ENCODE measurements around the gene TMPRSS6. TPM values are rescaled to one million over a fixed set of nuclear protein-coding genes. Genes with fewer than 3 reads are reported as not detected.

TMPRSS6 gene
- total RNA-seq, 4 donors from 2014 or later = under 0.01 to 0.09 TPM; not detected in 2

DNA sequence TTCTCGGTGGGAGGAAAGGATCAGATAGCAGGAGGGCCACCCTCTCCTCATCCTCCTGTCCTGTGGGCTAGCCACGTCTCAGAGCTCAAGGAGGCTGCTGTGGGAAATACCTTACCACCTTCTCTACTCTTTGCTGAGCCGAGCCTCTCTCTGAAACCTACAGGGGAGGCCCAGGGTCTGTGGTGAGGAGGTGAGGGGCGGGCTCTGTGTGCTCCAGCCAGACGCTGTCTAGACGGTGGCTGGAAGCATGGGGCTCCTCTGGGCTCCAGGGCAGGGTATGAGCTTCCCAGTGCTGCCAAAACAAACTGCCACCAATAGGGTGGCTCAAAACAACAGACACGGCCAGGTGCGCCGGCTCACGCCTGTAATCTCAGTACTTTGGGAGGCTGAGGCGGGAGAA lies 5.5 kb upstream of the TMPRSS6 start:
- TF ChIP-seq, protein P1, sequence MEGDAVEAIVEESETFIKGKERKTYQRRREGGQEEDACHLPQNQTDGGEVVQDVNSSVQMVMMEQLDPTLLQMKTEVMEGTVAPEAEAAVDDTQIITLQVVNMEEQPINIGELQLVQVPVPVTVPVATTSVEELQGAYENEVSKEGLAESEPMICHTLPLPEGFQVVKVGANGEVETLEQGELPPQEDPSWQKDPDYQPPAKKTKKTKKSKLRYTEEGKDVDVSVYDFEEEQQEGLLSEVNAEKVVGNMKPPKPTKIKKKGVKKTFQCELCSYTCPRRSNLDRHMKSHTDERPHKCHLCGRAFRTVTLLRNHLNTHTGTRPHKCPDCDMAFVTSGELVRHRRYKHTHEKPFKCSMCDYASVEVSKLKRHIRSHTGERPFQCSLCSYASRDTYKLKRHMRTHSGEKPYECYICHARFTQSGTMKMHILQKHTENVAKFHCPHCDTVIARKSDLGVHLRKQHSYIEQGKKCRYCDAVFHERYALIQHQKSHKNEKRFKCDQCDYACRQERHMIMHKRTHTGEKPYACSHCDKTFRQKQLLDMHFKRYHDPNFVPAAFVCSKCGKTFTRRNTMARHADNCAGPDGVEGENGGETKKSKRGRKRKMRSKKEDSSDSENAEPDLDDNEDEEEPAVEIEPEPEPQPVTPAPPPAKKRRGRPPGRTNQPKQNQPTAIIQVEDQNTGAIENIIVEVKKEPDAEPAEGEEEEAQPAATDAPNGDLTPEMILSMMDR (IDR thresholded peaks at IDR 0.05) = no peak
- TF ChIP-seq POLR2A (IDR thresholded peaks at IDR 0.05) = no peak
- WGBS, 2 donors = 56 to 92% methylated on average over 4 to 5 of the region's 11 CpGs
- intact Hi-C loops (cut with DNase I) = no loop called here
- Histone ChIP-seq H3K4me3 (no peak overlapping the region), H3K9me3 (no peaks in the 10 kb centered on the region), H3K27ac (no peak overlapping the region), H3K4me1 (no peaks in the 10 kb centered on the region), H3K27me3 (peaks cover 0 to 37% (median 0%) of the 10 kb centered on the region in 4 donors), H3K36me3 (no peaks in the 10 kb centered on the region)
- no peak for DNase-seq

DNA sequence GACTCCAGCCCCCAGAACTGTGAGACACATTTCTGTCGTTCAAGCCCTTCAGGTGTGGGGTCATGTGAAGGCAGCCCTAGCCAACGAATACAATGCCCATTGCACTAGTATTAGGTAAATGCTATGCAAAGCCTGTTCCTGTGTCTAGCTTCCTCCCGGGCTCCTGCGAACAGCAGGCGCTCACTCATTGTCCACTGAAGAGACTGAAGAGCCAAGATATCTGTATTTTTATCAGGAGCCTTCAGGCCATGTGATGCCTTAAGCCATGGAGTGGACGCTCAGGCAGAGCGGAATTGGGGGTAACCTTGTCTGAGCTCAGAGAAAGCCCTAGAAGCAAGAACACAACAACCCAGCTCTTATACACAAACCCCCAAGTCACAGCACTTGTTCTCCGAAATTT lies 4.2 kb upstream of the TMPRSS6 start:
- Histone ChIP-seq H3K4me1 (no peaks in the 10 kb centered on the region), H3K27me3 (peaks cover 0 to 46% (median 0%) of the 10 kb centered on the region in 4 donors), H3K9me3 (no peaks in the 10 kb centered on the region), H3K36me3 (no peaks in the 10 kb centered on the region), H3K4me3 (no peak overlapping the region), H3K27ac (no peak overlapping the region)
- intact Hi-C loops (cut with DNase I) = no loop called here
- no peak for DNase-seq
- WGBS, 2 donors = 74 to 79% methylated on average over 3 to 8 of the region's 8 CpGs
- TF ChIP-seq, protein P1 (IDR thresholded peaks at IDR 0.05) = no peak
- no peak for TF ChIP-seq POLR2A (IDR thresholded peaks at IDR 0.05)

DNA sequence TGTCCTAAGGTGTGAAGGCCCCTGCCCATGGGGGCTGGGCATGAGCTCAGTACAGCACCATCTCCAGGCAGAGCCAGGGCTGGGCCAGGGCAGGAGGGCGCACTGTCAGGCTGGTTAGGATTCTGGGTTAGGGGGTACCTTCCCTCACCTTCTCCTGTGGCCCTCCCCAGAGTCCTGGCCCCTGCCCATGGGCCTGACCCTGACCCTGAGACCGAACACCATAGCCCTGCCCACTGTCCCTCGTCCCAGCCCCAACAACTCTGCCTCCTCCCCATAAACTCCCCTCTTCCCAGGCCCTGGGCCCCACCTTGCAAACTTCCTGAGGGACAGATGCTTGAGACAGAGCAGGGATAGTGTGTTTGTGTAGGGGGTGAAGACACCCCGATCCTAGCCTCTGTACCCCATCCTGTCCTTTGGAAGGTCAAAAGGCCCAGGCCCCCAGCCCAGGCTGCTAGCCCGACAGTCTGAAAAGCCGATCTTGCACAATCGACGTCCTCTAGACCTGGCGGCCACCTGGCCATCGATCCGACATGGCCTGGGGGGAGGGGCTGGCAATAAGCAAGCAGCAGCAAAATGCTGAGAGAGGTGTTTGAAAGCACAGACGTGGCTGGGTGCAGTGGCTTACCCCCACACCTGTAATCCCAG lies 2.7 kb upstream of the TMPRSS6 start:
- intact Hi-C loops (cut with DNase I) = no loop called here
- TF ChIP-seq POLR2A (IDR thresholded peaks at IDR 0.05) = no peak
- TF ChIP-seq, protein P1 (IDR thresholded peaks at IDR 0.05) = no peak
- Histone ChIP-seq H3K4me3 (no peak overlapping the region), H3K9me3 (no peaks in the 10 kb centered on the region), H3K36me3 (no peaks in the 10 kb centered on the region), H3K27ac (no peak overlapping the region), H3K4me1 (no peaks in the 10 kb centered on the region), H3K27me3 (peaks cover 0 to 46% (median 0%) of the 10 kb centered on the region in 4 donors)
- no peak for DNase-seq
- 63 to 72% methylated on average over 10 to 12 of the region's 12 CpGs for WGBS, 2 donors

DNA sequence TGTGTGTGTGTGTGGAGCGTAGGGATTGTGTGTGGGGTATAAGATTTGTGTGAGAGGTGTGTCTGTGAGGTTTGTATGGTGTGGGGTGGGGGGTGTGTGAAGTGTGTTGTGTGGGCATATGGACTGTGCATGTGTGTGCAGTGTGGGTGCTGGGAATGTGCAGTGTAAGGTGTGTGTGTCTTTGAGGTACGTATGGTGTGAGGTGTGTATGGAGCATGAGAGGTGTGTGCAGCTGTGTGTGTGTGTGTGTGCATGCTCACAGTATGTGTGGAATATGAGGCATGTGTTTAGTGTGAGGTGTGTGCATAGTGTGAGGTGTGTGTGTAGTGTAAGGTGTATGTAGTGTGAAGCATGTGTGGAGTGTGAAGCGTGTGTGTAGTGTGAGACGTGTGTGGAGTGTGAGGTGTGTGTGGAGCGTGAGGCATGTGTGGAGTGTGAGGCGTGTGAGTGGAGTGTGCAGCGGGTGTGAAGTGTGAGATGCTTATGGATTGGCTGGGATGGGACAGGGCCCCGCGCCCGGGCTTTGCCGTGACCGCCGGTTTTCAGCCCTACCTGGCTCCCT lies 1.7 kb upstream of the TMPRSS6 start:
- TF ChIP-seq, protein P1 (IDR thresholded peaks at IDR 0.05) = no peak
- TF ChIP-seq POLR2A (IDR thresholded peaks at IDR 0.05) = no peak
- 84 to 86% methylated on average over 12 to 13 of the region's 13 CpGs for WGBS, 2 donors
- intact Hi-C loops (cut with DNase I) = no loop called here
- no peaks in the 10 kb centered on the region for H3K36me3 ChIP-seq
- H3K27ac ChIP-seq = no peak overlapping the region
- no peak for DNase-seq
- H3K27me3 ChIP-seq = peaks cover 0 to 51% (median 0%) of the 10 kb centered on the region in 4 donors
- no peak overlapping the region for H3K4me3 ChIP-seq
- no peaks in the 10 kb centered on the region for H3K9me3 ChIP-seq
- H3K4me1 ChIP-seq = no peaks in the 10 kb centered on the region

DNA sequence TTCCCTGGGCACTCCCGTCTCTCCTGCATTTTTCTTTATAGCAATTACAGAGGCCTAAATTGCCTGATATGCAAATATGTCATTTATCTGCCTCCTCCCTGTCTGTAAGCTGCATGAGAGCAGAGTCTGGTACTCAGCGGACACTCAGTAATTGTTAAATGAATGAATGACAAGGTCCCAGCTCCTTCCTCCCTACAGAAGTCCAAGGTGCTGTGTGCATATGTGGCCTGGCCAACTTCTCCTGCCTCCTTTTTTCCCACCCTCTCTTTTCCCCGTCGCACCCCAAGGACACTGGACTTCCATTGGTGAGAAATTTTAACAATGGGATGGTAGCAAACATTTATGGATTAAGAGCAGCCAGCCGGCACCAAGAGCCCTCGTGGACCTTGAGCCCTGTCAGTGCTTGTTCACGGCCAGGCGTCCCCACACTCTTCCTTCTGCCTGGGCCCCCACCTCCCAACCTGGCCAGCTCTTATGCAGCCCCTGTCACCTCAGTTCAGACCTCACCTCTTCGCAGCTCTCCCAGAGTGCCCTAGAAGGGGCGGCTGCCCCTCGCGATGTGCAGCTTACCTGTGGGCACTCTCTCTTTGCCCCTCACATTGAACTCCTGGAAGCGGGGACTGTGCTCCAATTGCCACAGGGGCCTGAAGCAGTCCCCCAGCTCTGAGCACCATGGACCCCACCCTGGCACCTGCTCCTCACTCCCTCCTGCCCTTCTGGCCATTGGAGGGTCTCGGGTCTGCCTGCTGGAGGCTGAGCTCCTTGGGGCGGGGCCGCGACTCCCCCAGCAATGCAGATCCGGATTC lies 1.5 kb downstream of the TMPRSS6 start:
- Histone ChIP-seq H3K9me3 (no peaks in the 10 kb centered on the region), H3K4me3 (no peak overlapping the region), H3K36me3 (no peaks in the 10 kb centered on the region), H3K27me3 (peaks cover 0 to 58% (median 0%) of the 10 kb centered on the region in 4 donors), H3K27ac (no peak overlapping the region), H3K4me1 (no peaks in the 10 kb centered on the region)
- intact Hi-C loops (cut with DNase I) = no loop called here
- DNase-seq = no peak
- 78 to 91% methylated on average over 13 of the region's 18 CpGs for WGBS, 2 donors
- TF ChIP-seq POLR2A (IDR thresholded peaks at IDR 0.05) = no peak
- TF ChIP-seq, protein P1 (IDR thresholded peaks at IDR 0.05) = no peak

Data from esophagus squamous epithelium (tissue), 5 donors.